ENCODE results near the gene RELN. TPM values are rescaled to one million over a fixed set of nuclear protein-coding genes. Genes with fewer than 3 reads are reported as not detected.
"Not testable (repeated sequence)": the region's sequence is repeated elsewhere in the genome, so short reads cannot be mapped to it uniquely, and the experiment has no call there.

RELN gene
- total RNA-seq, 4 donors from 2014 or later = 1.8 to 47.4 (median 6.7) TPM

DNA sequence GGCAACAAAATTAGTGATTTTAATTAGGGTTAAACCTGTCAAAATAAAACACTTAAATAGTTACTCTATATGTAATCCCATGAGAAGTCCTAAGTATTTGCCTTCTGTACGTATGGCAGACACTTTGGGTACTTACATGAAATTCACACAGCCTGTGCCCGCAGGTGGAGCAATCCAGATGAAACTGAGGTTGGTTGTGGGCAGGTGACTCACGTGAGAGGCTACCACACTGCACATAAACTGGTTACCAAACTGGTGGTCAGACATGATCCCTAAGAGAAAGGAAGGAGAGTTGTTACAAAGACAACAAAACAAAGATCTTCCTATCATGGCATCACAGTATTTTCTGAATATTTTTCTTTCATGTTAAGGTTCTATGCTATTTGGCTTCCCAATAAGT lies 156.1 kb downstream of the RELN start:
- intact Hi-C loops (cut with DNase I; ENCODE audit: low total_unique reads) = no loop called here
- H3K36me3 ChIP-seq = no peaks in the 10 kb centered on the region
- DNase-seq = no peak
- H3K27me3 ChIP-seq = no peaks in the 10 kb centered on the region
- no peak for TF ChIP-seq POLR2A (IDR thresholded peaks at IDR 0.05)
- TF ChIP-seq, protein P1, sequence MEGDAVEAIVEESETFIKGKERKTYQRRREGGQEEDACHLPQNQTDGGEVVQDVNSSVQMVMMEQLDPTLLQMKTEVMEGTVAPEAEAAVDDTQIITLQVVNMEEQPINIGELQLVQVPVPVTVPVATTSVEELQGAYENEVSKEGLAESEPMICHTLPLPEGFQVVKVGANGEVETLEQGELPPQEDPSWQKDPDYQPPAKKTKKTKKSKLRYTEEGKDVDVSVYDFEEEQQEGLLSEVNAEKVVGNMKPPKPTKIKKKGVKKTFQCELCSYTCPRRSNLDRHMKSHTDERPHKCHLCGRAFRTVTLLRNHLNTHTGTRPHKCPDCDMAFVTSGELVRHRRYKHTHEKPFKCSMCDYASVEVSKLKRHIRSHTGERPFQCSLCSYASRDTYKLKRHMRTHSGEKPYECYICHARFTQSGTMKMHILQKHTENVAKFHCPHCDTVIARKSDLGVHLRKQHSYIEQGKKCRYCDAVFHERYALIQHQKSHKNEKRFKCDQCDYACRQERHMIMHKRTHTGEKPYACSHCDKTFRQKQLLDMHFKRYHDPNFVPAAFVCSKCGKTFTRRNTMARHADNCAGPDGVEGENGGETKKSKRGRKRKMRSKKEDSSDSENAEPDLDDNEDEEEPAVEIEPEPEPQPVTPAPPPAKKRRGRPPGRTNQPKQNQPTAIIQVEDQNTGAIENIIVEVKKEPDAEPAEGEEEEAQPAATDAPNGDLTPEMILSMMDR (IDR thresholded peaks at IDR 0.05) = no peak
- H3K4me1 ChIP-seq = no peaks in the 10 kb centered on the region
- H3K4me3 ChIP-seq = no peak overlapping the region
- no peak overlapping the region for H3K27ac ChIP-seq
- H3K9me3 ChIP-seq = no peaks in the 10 kb centered on the region

DNA sequence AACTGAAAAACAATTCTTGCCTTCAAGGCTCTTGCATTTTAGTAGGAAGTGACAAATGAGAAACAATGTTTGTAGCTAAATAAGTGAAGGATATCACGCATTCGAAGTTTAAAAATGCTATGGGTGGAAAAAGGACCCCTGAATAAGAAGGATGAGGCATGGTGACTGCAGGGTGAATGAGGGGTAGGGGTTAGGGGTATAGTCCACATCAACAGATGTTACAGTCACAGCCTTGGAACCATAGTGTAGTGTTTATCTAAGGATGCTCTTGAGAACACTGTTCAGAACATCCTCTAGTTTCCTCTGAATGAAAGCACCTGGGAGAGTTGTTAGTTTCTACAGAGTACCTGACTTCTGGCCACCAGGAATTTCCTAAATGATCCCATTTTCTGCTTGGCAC lies 157.0 kb downstream of the RELN start:
- no peak for TF ChIP-seq POLR2A (IDR thresholded peaks at IDR 0.05)
- TF ChIP-seq, protein P1 (IDR thresholded peaks at IDR 0.05) = no peak
- no peak for DNase-seq
- Histone ChIP-seq H3K27me3 (no peaks in the 10 kb centered on the region), H3K9me3 (no peaks in the 10 kb centered on the region), H3K4me3 (no peak overlapping the region), H3K4me1 (no peaks in the 10 kb centered on the region), H3K27ac (no peak overlapping the region), H3K36me3 (no peaks in the 10 kb centered on the region)
- intact Hi-C loops (cut with DNase I; ENCODE audit: low total_unique reads) = no loop called here

DNA sequence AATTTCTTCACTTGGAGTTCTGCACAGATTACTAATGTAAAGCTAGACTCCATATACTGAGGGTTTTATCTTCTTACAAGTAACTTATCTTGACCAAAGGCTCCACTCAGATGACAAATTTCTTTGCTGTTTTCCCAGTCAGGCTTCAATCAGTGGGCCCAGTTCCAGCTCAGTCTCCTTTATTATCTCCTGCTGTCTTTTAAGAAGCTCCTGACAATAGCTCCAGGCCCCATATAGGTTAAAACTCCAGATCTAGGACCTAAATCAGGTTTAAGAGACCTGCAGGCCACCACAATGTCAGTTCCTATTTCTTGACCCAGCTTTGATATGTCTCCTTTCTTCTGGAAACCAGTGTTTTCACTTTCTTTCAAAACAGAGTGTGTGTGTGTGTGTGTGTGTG lies 165.2 kb downstream of the RELN start:
- intact Hi-C loops (cut with DNase I; ENCODE audit: low total_unique reads) = no loop called here
- TF ChIP-seq POLR2A (IDR thresholded peaks at IDR 0.05) = no peak
- TF ChIP-seq, protein P1 (IDR thresholded peaks at IDR 0.05) = no peak
- Histone ChIP-seq H3K27me3 (no peaks in the 10 kb centered on the region), H3K27ac (no peak overlapping the region), H3K4me3 (no peak overlapping the region), H3K9me3 (no peaks in the 10 kb centered on the region), H3K4me1 (no peaks in the 10 kb centered on the region), H3K36me3 (no peaks in the 10 kb centered on the region)
- no peak for DNase-seq

DNA sequence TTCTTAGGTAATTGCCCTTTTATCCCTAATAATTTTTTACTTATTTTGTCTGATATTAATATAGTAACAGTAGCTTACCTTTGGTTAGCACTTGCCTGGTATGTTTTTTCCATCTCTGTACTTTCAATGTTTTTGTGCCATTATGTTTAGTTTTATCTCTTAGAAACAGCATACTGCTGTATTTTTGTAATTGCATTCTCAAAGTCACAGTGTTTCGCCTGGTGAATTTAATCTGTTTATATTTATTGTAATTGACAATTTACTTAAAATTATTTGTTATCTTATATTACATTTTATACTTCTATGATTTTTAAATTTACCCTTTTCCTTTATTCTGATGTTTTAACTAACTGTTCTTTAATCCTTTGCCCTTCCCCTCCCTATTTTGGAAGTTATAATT lies 166.4 kb downstream of the RELN start:
- no peaks in the 10 kb centered on the region for H3K27me3 ChIP-seq
- DNase-seq = no peak
- TF ChIP-seq, protein P1 (IDR thresholded peaks at IDR 0.05) = no peak
- H3K4me3 ChIP-seq = no peak overlapping the region
- intact Hi-C loops (cut with DNase I; ENCODE audit: low total_unique reads) = no loop called here
- H3K9me3 ChIP-seq = no peaks in the 10 kb centered on the region
- no peak overlapping the region for H3K27ac ChIP-seq
- H3K4me1 ChIP-seq = no peaks in the 10 kb centered on the region
- H3K36me3 ChIP-seq = no peaks in the 10 kb centered on the region

DNA sequence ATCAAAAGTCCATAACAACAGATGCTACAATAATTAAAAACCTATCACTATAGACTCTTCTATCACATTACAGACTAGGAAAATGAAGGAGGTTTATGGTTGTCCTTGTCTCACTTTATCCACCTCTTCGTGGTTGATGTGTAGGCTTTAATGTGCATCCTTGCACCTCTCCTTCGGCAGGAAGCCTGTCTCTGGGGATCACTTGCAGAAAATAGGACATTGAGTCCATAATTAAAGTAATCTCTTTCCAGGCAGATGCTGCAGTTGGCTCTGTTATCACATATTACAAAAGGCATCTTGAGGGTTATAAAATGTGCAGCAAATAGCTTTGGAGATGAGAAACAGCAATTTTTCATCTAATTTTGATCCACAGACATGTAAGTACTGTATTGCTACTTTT lies 168.4 kb downstream of the RELN start:
- Histone ChIP-seq H3K4me1 (no peaks in the 10 kb centered on the region), H3K27me3 (no peaks in the 10 kb centered on the region), H3K4me3 (no peak overlapping the region), H3K27ac (no peak overlapping the region), H3K36me3 (no peaks in the 10 kb centered on the region), H3K9me3 (no peaks in the 10 kb centered on the region)
- no peak for DNase-seq
- no peak for TF ChIP-seq POLR2A (IDR thresholded peaks at IDR 0.05)
- TF ChIP-seq, protein P1 (IDR thresholded peaks at IDR 0.05) = no peak
- intact Hi-C loops (cut with DNase I; ENCODE audit: low total_unique reads) = no loop called here

DNA sequence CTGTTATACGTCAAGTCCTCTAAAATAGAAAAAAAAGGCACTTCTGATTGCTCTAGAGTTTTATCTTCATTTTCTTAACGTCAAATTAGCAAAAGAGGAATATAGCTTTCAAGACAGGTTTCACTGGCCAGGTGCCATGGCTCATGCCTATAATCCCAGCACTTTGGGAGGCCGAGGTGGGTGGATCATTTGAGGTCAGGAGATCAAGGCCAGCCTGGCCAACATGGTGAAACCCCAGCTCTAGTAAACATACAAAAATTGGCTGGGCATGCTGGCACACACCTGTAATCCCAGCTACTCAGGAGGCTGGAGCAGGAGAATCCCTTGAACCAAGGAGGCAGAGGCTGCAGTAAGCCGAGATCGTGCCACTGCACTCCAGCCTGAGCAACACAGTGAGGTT lies 173.5 kb downstream of the RELN start:
- DNase-seq; H3K27me3 ChIP-seq; H3K4me3 ChIP-seq; H3K27ac ChIP-seq; intact Hi-C loops (cut with DNase I; ENCODE audit: low total_unique reads); H3K4me1 ChIP-seq; H3K36me3 ChIP-seq; H3K9me3 ChIP-seq: not testable (repeated sequence)
